HG03432 (cell line): ENCODE data around the gene TMEFF2.

Source experiments
- ATAC-seq: cut with Tn5 transposase; IDR thresholded peaks from one replicate; pipeline ENCODE4 v1.9.1; 2021; ENCODE audit warnings: mild to moderate bottlenecking, moderate library complexity; ENCODE audit not compliant: unreplicated experiment

The TMEFF2 gene

GRCh38 chr2:192186806-192187205, 7.9 kb downstream of the TMEFF2 start:
- no peak for ATAC-seq

- no peak for ATAC-seq
These were observed 10.4 kb downstream of the TMEFF2 start for GRCh38 chr2:192184349-192184748.

GRCh38 chr2:192183296-192183695, 11.4 kb downstream of the TMEFF2 start:
- no peak for ATAC-seq

GRCh38 chr2:192166946-192167345, 27.8 kb downstream of the TMEFF2 start:
- ATAC-seq = no peak

- ATAC-seq = no peak
These were observed 28.9 kb downstream of the TMEFF2 start for GRCh38 chr2:192165842-192166241.

- ATAC-seq = peak; percentile 85
These were observed 32.2 kb downstream of the TMEFF2 start for GRCh38 chr2:192162392-192163042.

- no peak for ATAC-seq
These were observed 33.0 kb downstream of the TMEFF2 start for GRCh38 chr2:192161656-192162290.

- no peak for ATAC-seq
These were observed 35.0 kb downstream of the TMEFF2 start for GRCh38 chr2:192159736-192160135.

- ATAC-seq = no peak
These were observed 35.5 kb downstream of the TMEFF2 start for GRCh38 chr2:192159208-192159607.

- ATAC-seq = no peak
These were observed 37.0 kb downstream of the TMEFF2 start for GRCh38 chr2:192157776-192158175.

GRCh38 chr2:192155511-192156118, 39.1 kb downstream of the TMEFF2 start:
- ATAC-seq = no peak

- no peak for ATAC-seq
These were observed 41.2 kb downstream of the TMEFF2 start for GRCh38 chr2:192153561-192153960.

GRCh38 chr2:192151853-192152252, 42.9 kb downstream of the TMEFF2 start:
- peak; percentile 65 for ATAC-seq

- no peak for ATAC-seq
These were observed 44.6 kb downstream of the TMEFF2 start for GRCh38 chr2:192150166-192150565.

GRCh38 chr2:192148620-192149321, 46.0 kb downstream of the TMEFF2 start:
- no peak for ATAC-seq

GRCh38 chr2:192148241-192148619, 46.5 kb downstream of the TMEFF2 start:
- no peak for ATAC-seq

GRCh38 chr2:192146069-192147015, 48.4 kb downstream of the TMEFF2 start:
- ATAC-seq = peak; percentile 62

GRCh38 chr2:192145496-192145895, 49.2 kb downstream of the TMEFF2 start:
- ATAC-seq = no peak

- ATAC-seq = no peak
These were observed 54.4 kb downstream of the TMEFF2 start for GRCh38 chr2:192140236-192140839.

GRCh38 chr2:192139813-192140212, 54.9 kb downstream of the TMEFF2 start:
- no peak for ATAC-seq
